ENCODE measurements around the gene NCK2.

NCK2 gene

GRCh38 chr2:105796791-105797190 lies 52.1 kb downstream of the NCK2 start:
- peak overlapping the region; percentile 74 for H3K4me3 Mint-ChIP-seq
- peaks cover 40% of the 10 kb centered on the region for H3K36me3 Mint-ChIP-seq

GRCh38 chr2:105797298-105797819 lies 52.6 kb downstream of the NCK2 start:
- Mint-ChIP-seq H3K9me3 (no peaks in the 10 kb centered on the region), H3K36me3 (peaks cover 40% of the 10 kb centered on the region), H3K27ac (peak overlapping the region; percentile 92), H3K4me1 (peaks cover 90% of the 10 kb centered on the region), H3K4me3 (peak overlapping the region; percentile 74), H3K27me3 (no peaks in the 10 kb centered on the region)
- peak; percentile 47 for ATAC-seq

More at GRCh38 chr2:105796791-105797190, 52.1 kb downstream of the NCK2 start:
- H3K9me3 Mint-ChIP-seq: no peaks in the 10 kb centered on the region
- no peak for ATAC-seq
- H3K4me1 Mint-ChIP-seq: peaks cover 90% of the 10 kb centered on the region
- no peaks in the 10 kb centered on the region for H3K27me3 Mint-ChIP-seq
- H3K27ac Mint-ChIP-seq: peak overlapping the region; percentile 92

DNA sequence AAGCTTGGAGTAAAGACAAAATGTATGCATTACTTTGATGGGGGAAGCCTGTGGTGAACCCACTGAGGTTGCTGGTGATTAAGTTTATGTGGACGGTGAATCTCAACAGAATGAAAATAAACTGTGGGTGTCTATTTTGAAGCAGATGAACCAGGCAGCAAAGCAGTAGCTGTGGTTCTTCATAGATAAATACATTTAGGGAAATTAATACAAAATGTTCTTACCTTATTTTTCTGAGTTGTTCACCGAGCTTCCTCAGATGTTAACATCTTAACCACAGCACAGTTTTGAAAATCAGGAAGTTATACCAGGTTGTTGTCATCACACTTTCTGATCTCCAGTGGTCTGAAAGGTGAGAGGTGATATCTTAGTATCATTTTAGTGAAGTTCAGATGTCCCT lies 53.9 kb downstream of the NCK2 start:
- H3K4me1 Mint-ChIP-seq: peaks cover 90% of the 10 kb centered on the region

GRCh38 chr2:105800036-105800713 lies 55.5 kb downstream of the NCK2 start:
- H3K36me3 Mint-ChIP-seq: peaks cover 44% of the 10 kb centered on the region
- peak overlapping the region; percentile 92 for H3K27ac Mint-ChIP-seq
- ATAC-seq: no peak
- no peaks in the 10 kb centered on the region for H3K9me3 Mint-ChIP-seq
- H3K4me1 Mint-ChIP-seq: peaks cover 98% of the 10 kb centered on the region
- peak overlapping the region; percentile 1 for H3K4me3 Mint-ChIP-seq
- H3K27me3 Mint-ChIP-seq: no peaks in the 10 kb centered on the region

More for the DNA sequence above, 53.9 kb downstream of the NCK2 start:
- peak; percentile 75 for ATAC-seq
- H3K27me3 Mint-ChIP-seq: no peaks in the 10 kb centered on the region
- peaks cover 34% of the 10 kb centered on the region for H3K36me3 Mint-ChIP-seq
- H3K27ac Mint-ChIP-seq: peak overlapping the region; percentile 92
- peak overlapping the region; percentile 60 for H3K4me3 Mint-ChIP-seq
- no peaks in the 10 kb centered on the region for H3K9me3 Mint-ChIP-seq

GRCh38 chr2:105800953-105801635 lies 56.4 kb downstream of the NCK2 start:
- Mint-ChIP-seq H3K36me3 (peaks cover 43% of the 10 kb centered on the region), H3K27me3 (no peaks in the 10 kb centered on the region), H3K4me3 (peak overlapping the region; percentile 1), H3K27ac (peak overlapping the region; percentile 92), H3K9me3 (peaks cover 3% of the 10 kb centered on the region), H3K4me1 (peaks cover 98% of the 10 kb centered on the region)
- peak; percentile 61 for ATAC-seq

- Mint-ChIP-seq H3K4me3 (peak overlapping the region; percentile 34), H3K4me1 (peaks cover 98% of the 10 kb centered on the region), H3K27me3 (no peaks in the 10 kb centered on the region), H3K9me3 (peaks cover 3% of the 10 kb centered on the region), H3K27ac (peak overlapping the region; percentile 92), H3K36me3 (peaks cover 39% of the 10 kb centered on the region)
- ATAC-seq: no peak
Measured at GRCh38 chr2:105801961-105802360, 57.2 kb downstream of the NCK2 start.

DNA sequence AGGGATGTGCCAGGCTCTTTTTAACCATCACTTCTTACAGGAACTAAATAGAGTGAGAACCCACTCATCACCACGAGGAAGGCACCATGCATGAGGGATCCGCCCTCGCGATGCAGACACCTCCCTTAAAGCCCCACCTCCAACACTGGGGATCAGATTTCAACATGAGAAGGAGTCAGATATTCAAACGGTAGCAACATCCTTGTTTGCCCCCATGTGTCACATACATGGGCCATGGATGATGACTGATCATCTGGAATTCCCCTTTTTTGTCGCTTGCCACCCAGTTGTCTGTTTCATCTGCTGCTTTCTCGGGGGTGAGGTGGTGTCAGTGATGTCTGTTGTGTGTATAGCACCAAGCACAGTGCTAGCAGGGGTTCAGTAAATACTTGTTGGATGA lies 57.9 kb downstream of the NCK2 start:
- H3K36me3 Mint-ChIP-seq: peaks cover 34% of the 10 kb centered on the region

GRCh38 chr2:105803337-105803736 lies 58.6 kb downstream of the NCK2 start:
- ATAC-seq: no peak
- Mint-ChIP-seq H3K4me1 (peaks cover 98% of the 10 kb centered on the region), H3K4me3 (no peak overlapping the region), H3K27ac (peak overlapping the region; percentile 92), H3K9me3 (peaks cover 5% of the 10 kb centered on the region), H3K36me3 (peaks cover 41% of the 10 kb centered on the region), H3K27me3 (no peaks in the 10 kb centered on the region)

More for the DNA sequence above, 57.9 kb downstream of the NCK2 start:
- H3K4me3 Mint-ChIP-seq: peak overlapping the region; percentile 34
- peaks cover 3% of the 10 kb centered on the region for H3K9me3 Mint-ChIP-seq
- H3K27me3 Mint-ChIP-seq: no peaks in the 10 kb centered on the region
- H3K4me1 Mint-ChIP-seq: peaks cover 98% of the 10 kb centered on the region
- ATAC-seq: peak; percentile 72
- peak overlapping the region; percentile 92 for H3K27ac Mint-ChIP-seq

GRCh38 chr2:105803773-105804172 lies 59.1 kb downstream of the NCK2 start:
- Mint-ChIP-seq H3K4me1 (peaks cover 98% of the 10 kb centered on the region), H3K9me3 (peaks cover 8% of the 10 kb centered on the region), H3K36me3 (peaks cover 46% of the 10 kb centered on the region), H3K4me3 (no peak overlapping the region), H3K27ac (peak overlapping the region; percentile 92), H3K27me3 (no peaks in the 10 kb centered on the region)
- no peak for ATAC-seq

GRCh38 chr2:105804266-105804665 lies 59.6 kb downstream of the NCK2 start:
- peaks cover 10% of the 10 kb centered on the region for H3K9me3 Mint-ChIP-seq
- H3K36me3 Mint-ChIP-seq: peaks cover 49% of the 10 kb centered on the region
- no peak for ATAC-seq
- peak overlapping the region; percentile 92 for H3K27ac Mint-ChIP-seq
- peaks cover 98% of the 10 kb centered on the region for H3K4me1 Mint-ChIP-seq
- H3K4me3 Mint-ChIP-seq: no peak overlapping the region
- no peaks in the 10 kb centered on the region for H3K27me3 Mint-ChIP-seq

GRCh38 chr2:105806996-105807395 lies 62.3 kb downstream of the NCK2 start:
- H3K4me3 Mint-ChIP-seq: peak overlapping the region; percentile 15
- H3K27ac Mint-ChIP-seq: peak overlapping the region; percentile 89
- H3K9me3 Mint-ChIP-seq: peaks cover 18% of the 10 kb centered on the region
- peaks cover 51% of the 10 kb centered on the region for H3K36me3 Mint-ChIP-seq
- H3K4me1 Mint-ChIP-seq: peaks cover 96% of the 10 kb centered on the region
- ATAC-seq: peak; percentile 78
- no peaks in the 10 kb centered on the region for H3K27me3 Mint-ChIP-seq

DNA sequence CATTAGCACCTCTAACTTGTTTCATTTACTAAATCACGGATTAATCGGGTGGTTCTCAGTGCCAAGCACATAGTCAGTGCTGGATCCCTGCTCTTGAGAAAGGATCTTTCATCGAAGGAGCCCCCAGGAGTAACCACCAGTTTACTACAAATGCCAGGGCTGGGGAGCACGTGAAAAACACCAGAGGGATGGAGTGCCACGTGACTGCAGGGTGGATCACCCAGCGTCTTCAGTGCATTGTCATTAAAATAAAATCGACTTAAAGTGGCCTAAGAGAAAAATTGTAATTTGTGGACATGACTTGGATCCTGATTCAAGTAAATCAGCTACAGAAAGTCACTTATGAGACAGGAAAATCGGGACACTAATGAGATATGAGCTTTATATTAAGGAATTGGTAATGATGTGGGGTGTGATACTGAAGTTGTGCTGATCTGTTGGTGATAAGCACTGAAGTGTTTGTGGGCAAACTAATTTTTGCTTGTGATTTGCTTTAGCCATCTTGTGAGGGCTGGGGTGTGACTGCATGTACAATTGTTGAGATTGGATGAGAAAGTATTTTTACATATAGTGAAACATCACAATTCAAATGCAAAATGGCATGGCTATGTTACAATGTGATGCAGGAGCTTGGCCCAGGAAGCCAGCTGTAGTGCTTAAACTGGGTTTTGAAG lies 63.8 kb downstream of the NCK2 start:
- Mint-ChIP-seq H3K4me3 (no peak overlapping the region), H3K27ac (peak overlapping the region; percentile 89)
- ATAC-seq: no peak

GRCh38 chr2:105809097-105809473 lies 64.4 kb downstream of the NCK2 start:
- peak; percentile 84 for ATAC-seq
- H3K27ac Mint-ChIP-seq: peak overlapping the region; percentile 89
- H3K4me1 Mint-ChIP-seq: peaks cover 87% of the 10 kb centered on the region
- no peaks in the 10 kb centered on the region for H3K27me3 Mint-ChIP-seq
- H3K9me3 Mint-ChIP-seq: peaks cover 18% of the 10 kb centered on the region
- no peak overlapping the region for H3K4me3 Mint-ChIP-seq
- H3K36me3 Mint-ChIP-seq: peaks cover 47% of the 10 kb centered on the region

More for the DNA sequence above, 63.8 kb downstream of the NCK2 start:
- Mint-ChIP-seq H3K36me3 (peaks cover 47% of the 10 kb centered on the region), H3K4me1 (peaks cover 91% of the 10 kb centered on the region), H3K9me3 (peaks cover 18% of the 10 kb centered on the region), H3K27me3 (no peaks in the 10 kb centered on the region)

DNA sequence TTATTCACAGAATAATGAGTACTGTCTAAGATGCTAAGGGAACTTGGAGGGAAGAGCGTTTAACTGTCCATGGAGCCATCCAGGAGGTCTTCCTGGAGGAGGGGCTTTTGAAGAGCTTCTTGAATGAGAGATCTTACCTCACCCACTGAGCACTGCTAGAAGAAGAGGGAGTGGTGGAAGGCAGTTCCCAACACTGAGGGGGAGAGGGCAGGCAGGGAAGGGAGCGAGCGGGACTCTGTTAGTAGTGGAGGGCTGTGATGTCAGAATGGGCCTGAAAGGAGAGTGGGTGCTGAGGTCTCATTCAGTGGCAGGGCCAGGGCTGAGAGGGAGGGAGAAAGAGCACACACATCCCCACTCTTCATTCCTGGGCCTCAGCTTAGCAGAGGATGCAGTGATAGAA lies 65.0 kb downstream of the NCK2 start:
- Mint-ChIP-seq H3K27ac (peak overlapping the region; percentile 89), H3K36me3 (peaks cover 43% of the 10 kb centered on the region), H3K9me3 (peaks cover 18% of the 10 kb centered on the region), H3K27me3 (no peaks in the 10 kb centered on the region), H3K4me1 (peaks cover 80% of the 10 kb centered on the region), H3K4me3 (peak overlapping the region; percentile 11)
- ATAC-seq: no peak
